SU-DHL-6 (cell line): ENCODE results near the gene ZCCHC24.

ENCODE experiments used
- EZH2phosphoT487 ChIP-seq: fragments of 200-600 bp; sonication (generic), shearing (Covaris generic); conservative IDR thresholded peaks from 2 replicates; pipeline ENCODE4 v1.6.1; 2018; ENCODE audit warnings: mild to moderate bottlenecking, antibody characterized with exemption, low read length, moderate library complexity, mixed read lengths
- TF ChIP-seq, protein P1 (sequence below): fragments of 200-600 bp; sonication (generic); IDR thresholded peaks from one replicate; pipeline ENCODE4 v1.5.1; 2017; ENCODE audit warnings: antibody characterized with exemption, mild to moderate bottlenecking, low read length, moderate library complexity; ENCODE audit not compliant: insufficient read depth, poor library complexity, severe bottlenecking

DNA sequence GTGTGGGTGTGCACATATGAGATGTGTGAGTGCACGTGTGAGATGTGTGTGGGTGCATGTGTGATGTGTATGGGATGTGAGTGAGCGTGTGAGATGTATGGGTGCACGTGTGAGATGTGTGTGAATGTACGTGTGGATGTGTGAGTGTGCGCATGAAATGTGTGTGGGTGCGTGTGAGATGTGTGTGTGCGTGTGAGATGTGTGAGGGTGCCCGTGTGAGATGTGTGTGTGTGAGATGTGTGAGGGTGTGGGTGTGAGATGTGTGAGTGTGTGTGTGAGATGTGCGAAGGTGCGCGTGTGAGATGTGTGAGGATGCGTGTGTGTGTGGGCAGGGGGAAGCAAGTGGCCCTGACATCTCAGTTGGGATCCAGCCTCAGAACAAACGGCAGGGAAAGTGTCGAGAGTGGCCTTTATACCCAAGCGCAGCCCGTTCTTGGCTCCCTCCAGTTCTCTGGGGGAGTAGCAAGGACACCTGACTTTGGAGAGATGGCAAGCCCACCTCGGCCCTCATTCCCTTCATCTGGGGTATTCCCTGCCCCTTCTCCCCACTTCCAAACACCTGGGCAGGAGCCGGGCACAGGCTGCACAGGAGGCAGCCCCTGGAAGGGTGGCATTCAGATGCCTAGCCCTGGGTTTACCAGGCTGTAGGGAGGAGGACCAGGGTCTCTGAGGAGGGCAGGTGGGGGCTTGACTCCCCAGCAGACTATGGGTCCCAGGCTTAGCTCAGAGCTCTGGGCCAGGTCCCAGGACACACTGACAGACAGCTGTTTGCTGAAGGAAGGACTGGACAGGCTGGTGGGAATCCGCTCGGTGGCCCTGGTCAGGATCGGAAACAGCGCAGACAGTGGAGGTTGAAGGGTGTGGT is 66.5 kb downstream of the ZCCHC24 start:
- TF ChIP-seq, protein P1, sequence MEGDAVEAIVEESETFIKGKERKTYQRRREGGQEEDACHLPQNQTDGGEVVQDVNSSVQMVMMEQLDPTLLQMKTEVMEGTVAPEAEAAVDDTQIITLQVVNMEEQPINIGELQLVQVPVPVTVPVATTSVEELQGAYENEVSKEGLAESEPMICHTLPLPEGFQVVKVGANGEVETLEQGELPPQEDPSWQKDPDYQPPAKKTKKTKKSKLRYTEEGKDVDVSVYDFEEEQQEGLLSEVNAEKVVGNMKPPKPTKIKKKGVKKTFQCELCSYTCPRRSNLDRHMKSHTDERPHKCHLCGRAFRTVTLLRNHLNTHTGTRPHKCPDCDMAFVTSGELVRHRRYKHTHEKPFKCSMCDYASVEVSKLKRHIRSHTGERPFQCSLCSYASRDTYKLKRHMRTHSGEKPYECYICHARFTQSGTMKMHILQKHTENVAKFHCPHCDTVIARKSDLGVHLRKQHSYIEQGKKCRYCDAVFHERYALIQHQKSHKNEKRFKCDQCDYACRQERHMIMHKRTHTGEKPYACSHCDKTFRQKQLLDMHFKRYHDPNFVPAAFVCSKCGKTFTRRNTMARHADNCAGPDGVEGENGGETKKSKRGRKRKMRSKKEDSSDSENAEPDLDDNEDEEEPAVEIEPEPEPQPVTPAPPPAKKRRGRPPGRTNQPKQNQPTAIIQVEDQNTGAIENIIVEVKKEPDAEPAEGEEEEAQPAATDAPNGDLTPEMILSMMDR = no peak
- TF ChIP-seq EZH2phosphoT487 = no peak
